Endothelial cell of umbilical vein (primary cell): ENCODE results near the gene ZGLP1.

Experiments used
- CTCF ChIP-seq, 2 donors: IDR thresholded peaks; 1 replicate in 1 of 2; 2 replicates in 1 of 2; pipeline ENCODE4 v1.5.1; 2011; ENCODE audit warnings: low read length in 2 of 2, mild to moderate bottlenecking in 2 of 2, moderate library complexity in 2 of 2, control low read depth in 1 of 2, inconsistent platforms in 1 of 2, low read depth in 1 of 2; ENCODE audit not compliant: insufficient read depth in 1 of 2; ENCODE audit errors: extremely low read depth in 1 of 2
- EZH2 ChIP-seq: IDR thresholded peaks from 2 replicates; pipeline ENCODE4 v1.6.1; 2012; ENCODE audit warnings: borderline replicate concordance, low read depth, mild to moderate bottlenecking, moderate library complexity, low read length, inconsistent platforms; ENCODE audit not compliant: severe bottlenecking
- POLR2A ChIP-seq: IDR thresholded peaks from 2 replicates; pipeline ENCODE4 v1.6.1; 2012; ENCODE audit warnings: low read depth, mild to moderate bottlenecking, control low read depth, low read length

DNA sequence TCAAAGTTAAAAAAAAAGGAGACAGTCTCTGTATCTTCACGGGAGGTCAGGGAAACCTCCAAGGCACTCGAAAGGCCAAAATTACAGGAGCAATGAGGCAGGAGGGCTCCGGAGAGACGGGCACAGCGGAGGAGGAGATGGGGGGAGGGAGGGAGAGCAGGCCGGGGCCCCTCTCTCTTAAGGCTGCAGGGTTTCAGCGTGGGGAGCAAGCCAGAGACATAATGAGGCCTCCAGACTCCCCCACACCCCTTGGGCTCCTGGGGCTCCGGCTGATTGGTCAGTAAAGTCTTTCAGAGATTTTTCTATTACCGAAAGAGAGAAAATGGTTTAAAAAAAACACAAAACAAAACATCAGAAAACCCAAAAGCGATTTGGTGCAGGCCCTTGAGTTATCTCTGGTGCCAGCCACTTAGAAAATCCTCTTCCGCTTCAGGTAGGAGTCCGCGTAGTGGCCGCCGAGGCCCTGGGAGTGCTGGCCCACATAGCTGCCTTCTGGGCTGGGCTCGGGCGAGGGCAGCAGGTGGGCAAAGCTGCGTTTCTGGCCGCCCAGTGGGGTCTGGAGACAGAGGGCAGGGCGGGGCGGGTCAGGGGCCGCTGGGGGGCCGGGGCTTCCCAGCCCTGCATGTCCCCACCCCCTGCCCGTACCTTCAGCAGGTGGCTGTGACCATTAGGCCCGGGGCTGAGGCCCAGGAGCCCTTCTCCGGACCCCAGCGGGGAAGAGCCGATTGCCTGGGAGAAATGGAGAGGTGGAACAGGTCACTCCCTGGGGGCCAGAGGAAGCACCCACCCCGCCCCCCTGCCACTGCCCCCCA, 7.6 kb upstream of the ZGLP1 start:
- TF ChIP-seq CTCF (IDR thresholded peaks at IDR 0.05; ENCODE audit: extremely low read depth in 1 of 2, insufficient read depth in 1 of 2, low read depth in 1 of 2, low read length in 2 of 2) = no peak
- TF ChIP-seq POLR2A = no peak
- no peak for TF ChIP-seq EZH2
